ENCODE results near the gene MRGPRX2. TPM values are rescaled to one million over a fixed set of nuclear protein-coding genes. Genes with fewer than 3 reads are reported as not detected.

Gene MRGPRX2
- not detected for total RNA-seq

- no peaks in the 10 kb centered on the region for H3K9me3 Mint-ChIP-seq
- no peak within 1 kb of the TSS for H3K4me3 Mint-ChIP-seq
- intact Hi-C loops (cut with micrococcal nuclease): no loop called here
- ChIA-PET POLR2A (interaction anchor here (0.6 to 1.0 kb wide), 2 partner anchors 16 to 381 kb away, joined by 3 read pairs; no protein-coding TSS in a partner anchor), CTCF (interaction anchor here (0.7 to 3.2 kb wide), 4 partner anchors 11 to 47 kb away, joined by 3 to 32 read pairs (median 18); no protein-coding TSS in a partner anchor)
- no peaks in the 10 kb centered on the region for H3K36me3 Mint-ChIP-seq
- peaks cover 21% of the 10 kb centered on the region for H3K4me1 Mint-ChIP-seq (ENCODE audit: low read depth)
- DNase-seq: peak; percentile 61
- peak within 1 kb of the TSS; percentile 24 for H3K27ac Mint-ChIP-seq
- no peaks in the 10 kb centered on the region for H3K27me3 Mint-ChIP-seq
Observed at GRCh38 chr11:19060629-19061028, at the start of gene MRGPRX2. Gene MRGPRX2 (minus strand): TSS chr11:19060717. CDS start chr11:19056402, 4,315 bp downstream.

GRCh38 chr11:19110295-19110694 lies 49.8 kb upstream of the MRGPRX2 start:
- intact Hi-C loops (cut with micrococcal nuclease): no loop called here
- H3K4me3 Mint-ChIP-seq: no peak overlapping the region
- ChIA-PET CTCF (interaction anchor here (1.5 to 1.6 kb wide), 2 partner anchors 33 to 39 kb away, joined by 4 to 10 read pairs; no protein-coding TSS in a partner anchor), POLR2A (no interaction called here)
- no peaks in the 10 kb centered on the region for H3K4me1 Mint-ChIP-seq (ENCODE audit: low read depth)
- no peaks in the 10 kb centered on the region for H3K9me3 Mint-ChIP-seq
- no peaks in the 10 kb centered on the region for H3K36me3 Mint-ChIP-seq
- H3K27ac Mint-ChIP-seq: no peak overlapping the region
- DNase-seq: no peak
- H3K27me3 Mint-ChIP-seq: peaks cover 7% of the 10 kb centered on the region

- intact Hi-C loops (cut with micrococcal nuclease): no loop called here
- ChIA-PET CTCF (no interaction called here), POLR2A (no interaction called here)
- Mint-ChIP-seq H3K4me1 (ENCODE audit: low read depth) (no peaks in the 10 kb centered on the region), H3K27ac (no peak overlapping the region), H3K4me3 (no peak overlapping the region), H3K36me3 (no peaks in the 10 kb centered on the region), H3K9me3 (no peaks in the 10 kb centered on the region), H3K27me3 (peaks cover 9% of the 10 kb centered on the region)
- DNase-seq: no peak
Observed at GRCh38 chr11:19107125-19107524, 46.6 kb upstream of the MRGPRX2 start.

- Mint-ChIP-seq H3K4me3 (no peak overlapping the region), H3K9me3 (peaks cover 7% of the 10 kb centered on the region), H3K4me1 (ENCODE audit: low read depth) (no peaks in the 10 kb centered on the region), H3K27ac (no peak overlapping the region), H3K36me3 (no peaks in the 10 kb centered on the region), H3K27me3 (peaks cover 11% of the 10 kb centered on the region)
- CTCF ChIA-PET: no interaction called here
- intact Hi-C loops (cut with micrococcal nuclease): no loop called here
- DNase-seq: no peak
- POLR2A ChIA-PET: interaction anchor here (1.0 kb wide), 1 partner anchor 24 kb away, joined by 3 read pairs; no protein-coding TSS in a partner anchor
Observed at GRCh38 chr11:19105011-19105410, 44.5 kb upstream of the MRGPRX2 start.

- Mint-ChIP-seq H3K27me3 (peaks cover 12% of the 10 kb centered on the region), H3K4me3 (no peak overlapping the region), H3K4me1 (ENCODE audit: low read depth) (no peaks in the 10 kb centered on the region), H3K27ac (no peak overlapping the region), H3K36me3 (no peaks in the 10 kb centered on the region), H3K9me3 (peaks cover 7% of the 10 kb centered on the region)
- intact Hi-C loops (cut with micrococcal nuclease): no loop called here
- ChIA-PET POLR2A (no interaction called here), CTCF (no interaction called here)
- DNase-seq: no peak
Observed at GRCh38 chr11:19102521-19102900, 42.0 kb upstream of the MRGPRX2 start.

GRCh38 chr11:19101796-19102520 lies 41.4 kb upstream of the MRGPRX2 start:
- ChIA-PET POLR2A (no interaction called here), CTCF (interaction anchor here (1.4 kb wide), 1 partner anchor 31 kb away, joined by 4 read pairs; no protein-coding TSS in a partner anchor)
- DNase-seq: no peak
- intact Hi-C loops (cut with micrococcal nuclease): no loop called here
- H3K27ac Mint-ChIP-seq: no peak overlapping the region
- H3K4me3 Mint-ChIP-seq: no peak overlapping the region
- H3K36me3 Mint-ChIP-seq: no peaks in the 10 kb centered on the region
- H3K27me3 Mint-ChIP-seq: peaks cover 16% of the 10 kb centered on the region
- no peaks in the 10 kb centered on the region for H3K4me1 Mint-ChIP-seq (ENCODE audit: low read depth)
- peaks cover 7% of the 10 kb centered on the region for H3K9me3 Mint-ChIP-seq

GRCh38 chr11:19100885-19101284 lies 40.4 kb upstream of the MRGPRX2 start:
- H3K9me3 Mint-ChIP-seq: peaks cover 7% of the 10 kb centered on the region
- intact Hi-C loops (cut with micrococcal nuclease): no loop called here
- no peak overlapping the region for H3K27ac Mint-ChIP-seq
- CTCF ChIA-PET: interaction anchor here (1.4 to 1.5 kb wide), 2 partner anchors 23 to 30 kb away, joined by 4 to 6 read pairs; no protein-coding TSS in a partner anchor
- H3K27me3 Mint-ChIP-seq: peaks cover 22% of the 10 kb centered on the region
- H3K4me1 Mint-ChIP-seq (ENCODE audit: low read depth): no peaks in the 10 kb centered on the region
- no peaks in the 10 kb centered on the region for H3K36me3 Mint-ChIP-seq
- POLR2A ChIA-PET: no interaction called here
- H3K4me3 Mint-ChIP-seq: no peak overlapping the region
- no peak for DNase-seq

- ChIA-PET POLR2A (no interaction called here), CTCF (no interaction called here)
- peaks cover 7% of the 10 kb centered on the region for H3K9me3 Mint-ChIP-seq
- no peak for DNase-seq
- H3K4me1 Mint-ChIP-seq (ENCODE audit: low read depth): no peaks in the 10 kb centered on the region
- peaks cover 19% of the 10 kb centered on the region for H3K27me3 Mint-ChIP-seq
- no peak overlapping the region for H3K4me3 Mint-ChIP-seq
- intact Hi-C loops (cut with micrococcal nuclease): no loop called here
- no peaks in the 10 kb centered on the region for H3K36me3 Mint-ChIP-seq
- H3K27ac Mint-ChIP-seq: no peak overlapping the region
Observed at GRCh38 chr11:19099093-19099492, 38.6 kb upstream of the MRGPRX2 start.

- ChIA-PET POLR2A (no interaction called here), CTCF (no interaction called here)
- Mint-ChIP-seq H3K4me3 (no peak overlapping the region), H3K27me3 (peaks cover 22% of the 10 kb centered on the region), H3K36me3 (no peaks in the 10 kb centered on the region), H3K4me1 (ENCODE audit: low read depth) (no peaks in the 10 kb centered on the region), H3K27ac (no peak overlapping the region), H3K9me3 (no peaks in the 10 kb centered on the region)
- intact Hi-C loops (cut with micrococcal nuclease): no loop called here
- DNase-seq: no peak
Observed at GRCh38 chr11:19094859-19095258, 34.3 kb upstream of the MRGPRX2 start.

- Mint-ChIP-seq H3K27ac (no peak overlapping the region), H3K27me3 (peaks cover 23% of the 10 kb centered on the region), H3K4me1 (ENCODE audit: low read depth) (no peaks in the 10 kb centered on the region), H3K36me3 (no peaks in the 10 kb centered on the region), H3K9me3 (no peaks in the 10 kb centered on the region), H3K4me3 (no peak overlapping the region)
- no peak for DNase-seq
- intact Hi-C loops (cut with micrococcal nuclease): no loop called here
- ChIA-PET CTCF (no interaction called here), POLR2A (no interaction called here)
Observed at GRCh38 chr11:19093976-19094375, 33.5 kb upstream of the MRGPRX2 start.

- ChIA-PET POLR2A (no interaction called here), CTCF (interaction anchor here (0.7 to 0.8 kb wide), 2 partner anchors 16 to 22 kb away, joined by 4 read pairs; no protein-coding TSS in a partner anchor)
- no peak for DNase-seq
- H3K36me3 Mint-ChIP-seq: no peaks in the 10 kb centered on the region
- peaks cover 28% of the 10 kb centered on the region for H3K27me3 Mint-ChIP-seq
- H3K4me3 Mint-ChIP-seq: no peak overlapping the region
- no peaks in the 10 kb centered on the region for H3K9me3 Mint-ChIP-seq
- no peaks in the 10 kb centered on the region for H3K4me1 Mint-ChIP-seq (ENCODE audit: low read depth)
- H3K27ac Mint-ChIP-seq: no peak overlapping the region
- intact Hi-C loops (cut with micrococcal nuclease): no loop called here
Observed at GRCh38 chr11:19092850-19093249, 32.3 kb upstream of the MRGPRX2 start.

- intact Hi-C loops (cut with micrococcal nuclease): no loop called here
- no peaks in the 10 kb centered on the region for H3K4me1 Mint-ChIP-seq (ENCODE audit: low read depth)
- H3K36me3 Mint-ChIP-seq: no peaks in the 10 kb centered on the region
Observed at GRCh38 chr11:19092342-19092741, 31.8 kb upstream of the MRGPRX2 start.

GRCh38 chr11:19091366-19091765 lies 30.8 kb upstream of the MRGPRX2 start:
- no peak overlapping the region for H3K4me3 Mint-ChIP-seq
- no peak overlapping the region for H3K27ac Mint-ChIP-seq
- ChIA-PET CTCF (no interaction called here), POLR2A (no interaction called here)
- H3K4me1 Mint-ChIP-seq (ENCODE audit: low read depth): no peaks in the 10 kb centered on the region
- H3K27me3 Mint-ChIP-seq: peaks cover 19% of the 10 kb centered on the region
- no peaks in the 10 kb centered on the region for H3K36me3 Mint-ChIP-seq
- DNase-seq: no peak
- H3K9me3 Mint-ChIP-seq: no peaks in the 10 kb centered on the region
- intact Hi-C loops (cut with micrococcal nuclease): no loop called here

More at GRCh38 chr11:19092342-19092741, 31.8 kb upstream of the MRGPRX2 start:
- H3K27ac Mint-ChIP-seq: no peak overlapping the region
- no peak overlapping the region for H3K4me3 Mint-ChIP-seq
- DNase-seq: no peak
- CTCF ChIA-PET: no interaction called here
- peaks cover 24% of the 10 kb centered on the region for H3K27me3 Mint-ChIP-seq
- no peaks in the 10 kb centered on the region for H3K9me3 Mint-ChIP-seq
- POLR2A ChIA-PET: no interaction called here

All from activated CD4-positive, alpha-beta memory T cell treated with anti-CD3 and anti-CD28 coated beads for 36 hours (primary cell).